ENCODE data around the gene TSC22D3.
A peak's percentile ranks its signal among the peaks of the same experiment; 100 is the strongest.

Gene TSC22D3

DNA sequence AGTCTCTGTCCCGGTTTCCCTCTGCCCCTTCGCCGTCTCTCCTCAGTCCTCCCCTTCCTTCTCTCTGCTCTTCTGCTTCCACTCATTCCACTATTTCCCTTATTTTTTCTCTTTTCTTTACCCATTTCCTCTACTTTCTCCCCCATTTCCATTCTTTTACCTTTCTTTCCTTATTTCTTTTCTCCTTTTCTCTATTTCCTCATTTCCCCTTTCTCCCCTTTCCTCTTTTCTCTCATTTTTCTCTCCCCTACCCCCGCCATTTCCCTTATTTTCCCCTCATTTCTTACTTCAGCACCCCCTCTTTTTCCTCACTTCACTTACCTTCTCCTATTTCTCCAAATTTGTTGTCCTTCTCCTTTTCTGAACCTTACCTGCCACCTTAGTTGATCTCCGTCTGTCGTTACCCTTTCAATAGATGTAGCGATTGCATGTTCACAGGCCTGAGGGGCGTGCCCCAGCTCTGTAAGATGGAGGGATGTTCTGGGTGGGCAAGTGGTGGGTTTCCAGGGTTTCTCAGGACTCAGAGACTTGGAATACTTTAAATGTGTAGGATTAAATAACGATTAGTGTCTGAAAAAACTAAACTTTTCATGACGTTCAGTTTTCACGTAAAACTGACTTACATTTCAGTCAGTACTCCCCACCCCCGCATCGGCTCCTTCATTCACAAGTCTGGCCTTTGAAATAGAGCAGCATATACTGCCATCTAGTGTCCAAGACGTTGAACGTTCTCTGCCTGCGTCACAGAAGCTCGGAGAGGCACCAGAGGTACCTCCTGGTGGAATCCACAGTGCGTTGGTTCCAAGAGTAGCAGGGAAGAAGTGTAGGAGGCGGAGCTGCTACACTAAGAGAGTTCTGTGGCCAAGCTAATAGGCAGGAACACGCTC is 1.3 kb upstream of the TSC22D3 start:
- Histone ChIP-seq H3F3A (ENCODE audit: insufficient read depth) (no peaks in the 10 kb centered on the region), H3K79me2 (ENCODE audit: insufficient read depth, low read length) (no peaks in the 10 kb centered on the region), H3K4me2 (ENCODE audit: low read depth, low read length, poor library complexity, severe bottlenecking) (peak overlapping the region; percentile 62), H3K9me3 (ENCODE audit: insufficient read depth, low read length) (no peaks in the 10 kb centered on the region), H3K9ac (ENCODE audit: low read length) (no peak overlapping the region), H3K9me2 (replicated peaks; ENCODE audit: insufficient read depth, low read length) (no peaks in the 10 kb centered on the region), H4K20me1 (ENCODE audit: low read depth, low read length) (no peaks in the 10 kb centered on the region), H3K36me3 (ENCODE audit: low read length) (no peaks in the 10 kb centered on the region), H3K27ac (ENCODE audit: low read depth, low read length) (no peak overlapping the region), H3K4me3 (ENCODE audit: insufficient read depth, low read length, poor library complexity, severe bottlenecking) (no peak overlapping the region), H2AFZ (ENCODE audit: low read depth, low read length, severe bottlenecking) (peak overlapping the region; percentile 36), H3K27me3 (ENCODE audit: low read length) (no peaks in the 10 kb centered on the region)
- TF ChIP-seq, protein P1, sequence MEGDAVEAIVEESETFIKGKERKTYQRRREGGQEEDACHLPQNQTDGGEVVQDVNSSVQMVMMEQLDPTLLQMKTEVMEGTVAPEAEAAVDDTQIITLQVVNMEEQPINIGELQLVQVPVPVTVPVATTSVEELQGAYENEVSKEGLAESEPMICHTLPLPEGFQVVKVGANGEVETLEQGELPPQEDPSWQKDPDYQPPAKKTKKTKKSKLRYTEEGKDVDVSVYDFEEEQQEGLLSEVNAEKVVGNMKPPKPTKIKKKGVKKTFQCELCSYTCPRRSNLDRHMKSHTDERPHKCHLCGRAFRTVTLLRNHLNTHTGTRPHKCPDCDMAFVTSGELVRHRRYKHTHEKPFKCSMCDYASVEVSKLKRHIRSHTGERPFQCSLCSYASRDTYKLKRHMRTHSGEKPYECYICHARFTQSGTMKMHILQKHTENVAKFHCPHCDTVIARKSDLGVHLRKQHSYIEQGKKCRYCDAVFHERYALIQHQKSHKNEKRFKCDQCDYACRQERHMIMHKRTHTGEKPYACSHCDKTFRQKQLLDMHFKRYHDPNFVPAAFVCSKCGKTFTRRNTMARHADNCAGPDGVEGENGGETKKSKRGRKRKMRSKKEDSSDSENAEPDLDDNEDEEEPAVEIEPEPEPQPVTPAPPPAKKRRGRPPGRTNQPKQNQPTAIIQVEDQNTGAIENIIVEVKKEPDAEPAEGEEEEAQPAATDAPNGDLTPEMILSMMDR (IDR thresholded peaks at IDR 0.05; ENCODE audit: insufficient read depth, low read length, poor library complexity, severe bottlenecking), result peak; percentile 50
- no peak for TF ChIP-seq EZH2phosphoT487 (conservative IDR thresholded peaks at IDR 0.05; ENCODE audit: low read length)

DNA sequence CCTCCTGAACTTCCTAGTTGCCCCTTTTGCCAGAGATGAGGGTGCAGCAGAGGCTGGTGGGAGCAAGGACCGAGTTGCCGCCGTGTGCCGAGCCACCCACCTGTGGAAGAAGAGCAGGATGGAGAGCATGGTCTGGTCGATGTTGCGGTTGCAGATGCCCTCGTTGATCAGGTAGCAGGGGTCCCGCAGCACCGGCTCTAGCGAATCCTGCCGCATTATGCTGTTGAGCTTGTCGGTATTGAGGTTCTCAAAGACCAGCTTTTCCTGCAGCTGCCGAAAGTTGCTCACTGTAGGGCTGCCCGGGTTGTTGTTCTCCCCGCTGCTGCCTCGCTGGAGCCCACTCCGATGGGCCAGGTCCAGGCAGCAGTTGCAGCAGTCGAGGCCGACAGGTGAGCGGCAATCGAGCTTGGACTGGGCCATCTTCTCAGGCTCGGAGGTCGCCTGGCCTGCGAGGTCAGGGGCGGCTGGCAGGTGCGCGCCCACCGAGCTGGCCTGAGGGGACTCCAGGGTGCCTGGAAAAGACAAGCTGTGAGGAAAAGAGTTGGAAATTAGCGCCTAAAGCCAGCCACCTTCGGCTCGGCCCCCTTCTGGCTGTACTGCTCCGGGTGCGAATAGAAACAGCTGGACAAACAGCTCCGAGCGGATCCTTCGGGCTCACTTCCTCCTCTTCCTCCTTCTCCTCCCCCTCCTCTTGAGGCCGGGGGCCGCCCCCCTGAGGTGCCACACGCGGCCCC is 420 bp downstream of the TSC22D3 start:
- Histone ChIP-seq H3K9me2 (replicated peaks; ENCODE audit: insufficient read depth, low read length) (no peaks in the 10 kb centered on the region), H3K9ac (ENCODE audit: low read length) (0 out of 2 replicates have a peak overlapping the region, but pooled peaks have one; percentile 38), H3K79me2 (ENCODE audit: insufficient read depth, low read length) (no peaks in the 10 kb centered on the region), H3F3A (ENCODE audit: insufficient read depth) (no peaks in the 10 kb centered on the region), H3K4me3 (ENCODE audit: insufficient read depth, low read length, poor library complexity, severe bottlenecking) (peak overlapping the region; percentile 42), H3K27me3 (ENCODE audit: low read length) (no peaks in the 10 kb centered on the region), H3K4me2 (ENCODE audit: low read depth, low read length, poor library complexity, severe bottlenecking) (peak overlapping the region; percentile 62), H2AFZ (ENCODE audit: low read depth, low read length, severe bottlenecking) (peak overlapping the region; percentile 64), H3K27ac (ENCODE audit: low read depth, low read length) (no peak overlapping the region), H3K9me3 (ENCODE audit: insufficient read depth, low read length) (no peaks in the 10 kb centered on the region), H4K20me1 (ENCODE audit: low read depth, low read length) (no peaks in the 10 kb centered on the region), H3K36me3 (ENCODE audit: low read length) (no peaks in the 10 kb centered on the region)
- TF ChIP-seq, protein P1 (IDR thresholded peaks at IDR 0.05; ENCODE audit: insufficient read depth, low read length, poor library complexity, severe bottlenecking), result no peak
- TF ChIP-seq EZH2phosphoT487 (conservative IDR thresholded peaks at IDR 0.05; ENCODE audit: low read length), result no peak

DNA sequence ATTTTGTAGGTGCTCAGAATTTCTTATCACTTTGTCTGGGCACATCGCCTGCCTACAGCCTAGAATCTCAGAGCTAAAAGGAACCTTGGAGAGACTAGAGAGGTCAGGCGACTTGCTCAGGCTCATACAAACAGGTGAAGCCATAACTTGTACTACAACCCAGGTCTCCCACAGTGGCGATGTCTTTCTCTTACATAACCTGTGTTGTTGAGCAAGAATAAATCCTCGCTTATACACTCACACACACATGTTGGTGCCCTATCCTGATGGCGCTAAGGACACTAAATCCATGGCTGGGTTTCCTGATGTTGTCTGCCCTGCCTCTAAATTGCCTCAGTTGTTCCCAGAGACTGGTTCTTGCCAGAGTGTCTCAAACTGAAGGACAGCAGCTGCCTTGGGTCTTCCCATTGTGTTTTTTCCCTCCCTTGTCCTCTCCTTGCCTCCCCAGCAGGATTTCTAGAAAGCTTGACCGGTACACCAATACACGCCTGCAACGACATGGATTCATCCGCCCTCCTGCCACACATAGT is 1.6 kb downstream of the TSC22D3 start:
- no peak overlapping the region for H2AFZ ChIP-seq (ENCODE audit: low read depth, low read length, severe bottlenecking)
- no peaks in the 10 kb centered on the region for H4K20me1 ChIP-seq (ENCODE audit: low read depth, low read length)
- H3K27me3 ChIP-seq (ENCODE audit: low read length), result no peaks in the 10 kb centered on the region
- no peaks in the 10 kb centered on the region for H3K9me3 ChIP-seq (ENCODE audit: insufficient read depth, low read length)
- H3K9ac ChIP-seq (ENCODE audit: low read length), result no peak overlapping the region
- H3K9me2 ChIP-seq (replicated peaks; ENCODE audit: insufficient read depth, low read length), result no peaks in the 10 kb centered on the region
- H3K4me3 ChIP-seq (ENCODE audit: insufficient read depth, low read length, poor library complexity, severe bottlenecking), result no peak overlapping the region
- H3K36me3 ChIP-seq (ENCODE audit: low read length), result no peaks in the 10 kb centered on the region
- H3K79me2 ChIP-seq (ENCODE audit: insufficient read depth, low read length), result no peaks in the 10 kb centered on the region
- TF ChIP-seq, protein P1 (IDR thresholded peaks at IDR 0.05; ENCODE audit: insufficient read depth, low read length, poor library complexity, severe bottlenecking), result no peak
- no peak for TF ChIP-seq EZH2phosphoT487 (conservative IDR thresholded peaks at IDR 0.05; ENCODE audit: low read length)
- no peak overlapping the region for H3K27ac ChIP-seq (ENCODE audit: low read depth, low read length)
- no peaks in the 10 kb centered on the region for H3F3A ChIP-seq (ENCODE audit: insufficient read depth)
- no peak overlapping the region for H3K4me2 ChIP-seq (ENCODE audit: low read depth, low read length, poor library complexity, severe bottlenecking)

Data from SU-DHL-6 (cell line).